GM12892 (cell line): ENCODE measurements around the gene MGMT.

Experiments
- DNase-seq: peaks from one replicate; pipeline ENCODE4 v3.0.0; 2011; ENCODE audit not compliant: insufficient read length
- FAIRE-seq: peaks from 2 replicates; lab custom pipeline; 2011; peaks lifted over from hg19 to GRCh38; lab: Jason Lieb, UNC
- POLR2A ChIP-seq: IDR thresholded peaks from 2 replicates; pipeline ENCODE4 v1.6.1; 2011; ENCODE audit warnings: low read depth, low read length, control low read depth
- POLR2AphosphoS5 ChIP-seq: IDR thresholded peaks from 2 replicates; pipeline ENCODE4 v1.6.1; 2011; ENCODE audit warnings: low read depth, low read length, control low read depth
- TAF1 ChIP-seq: IDR thresholded peaks from 2 replicates; pipeline ENCODE4 v1.6.1; 2011; ENCODE audit warnings: low read depth, mild to moderate bottlenecking, control low read depth, low read length, borderline replicate concordance

MGMT gene

GRCh38 chr10:129719415-129719739 is 252.3 kb downstream of the MGMT start:
- TF ChIP-seq POLR2AphosphoS5 (no peak), POLR2A (no peak), TAF1 (no peak)
- DNase-seq, result no peak
- FAIRE-seq, result no peak

- DNase-seq, result no peak
- no peak for FAIRE-seq
- TF ChIP-seq POLR2A (no peak), POLR2AphosphoS5 (no peak), TAF1 (no peak)
Measured at GRCh38 chr10:129719889-129720590, 253.0 kb downstream of the MGMT start.

GRCh38 chr10:129725011-129725410 is 258.0 kb downstream of the MGMT start:
- no peak for DNase-seq
- TF ChIP-seq TAF1 (no peak), POLR2A (no peak), POLR2AphosphoS5 (no peak)
- no peak for FAIRE-seq

GRCh38 chr10:129725482-129725881 is 258.4 kb downstream of the MGMT start:
- no peak for DNase-seq
- no peak for FAIRE-seq
- TF ChIP-seq POLR2AphosphoS5, result no peak
- no peak for TF ChIP-seq POLR2A
- no peak for TF ChIP-seq TAF1

GRCh38 chr10:129725890-129726631 is 259.0 kb downstream of the MGMT start:
- no peak for DNase-seq
- TF ChIP-seq POLR2AphosphoS5 (no peak), POLR2A (no peak), TAF1 (no peak)
- no peak for FAIRE-seq

- TF ChIP-seq TAF1 (no peak), POLR2A (no peak), POLR2AphosphoS5 (no peak)
- FAIRE-seq (no peak), DNase-seq (no peak)
Measured at GRCh38 chr10:129727071-129727470, 260.0 kb downstream of the MGMT start.

- FAIRE-seq, result no peak
- TF ChIP-seq TAF1 (no peak), POLR2A (no peak), POLR2AphosphoS5 (no peak)
- no peak for DNase-seq
Measured at GRCh38 chr10:129727495-129727894, 260.5 kb downstream of the MGMT start.

- TF ChIP-seq POLR2AphosphoS5 (no peak), POLR2A (no peak)
- DNase-seq, result no peak
- no peak for FAIRE-seq
Measured at GRCh38 chr10:129728246-129728820, 261.3 kb downstream of the MGMT start.

GRCh38 chr10:129728905-129729795 is 262.1 kb downstream of the MGMT start:
- no peak for TF ChIP-seq POLR2AphosphoS5
- TF ChIP-seq TAF1, result no peak
- no peak for TF ChIP-seq POLR2A
- no peak for FAIRE-seq
- DNase-seq, result no peak

GRCh38 chr10:129730272-129730992 is 263.4 kb downstream of the MGMT start:
- TF ChIP-seq POLR2A (no peak), POLR2AphosphoS5 (no peak), TAF1 (no peak)
- FAIRE-seq, result no peak
- no peak for DNase-seq

- DNase-seq (no peak), FAIRE-seq (no peak)
- TF ChIP-seq POLR2A (no peak), POLR2AphosphoS5 (no peak), TAF1 (no peak)
Measured at GRCh38 chr10:129730993-129731325, 263.9 kb downstream of the MGMT start.
